Fibroblast of skin of right biceps (primary cell): ENCODE data around the gene CNTNAP5.
A peak's percentile ranks its signal among the peaks of the same experiment; 100 is the strongest.

Experiments used
- DNase-seq: peaks from one replicate; pipeline ENCODE4 v3.0.0-alpha.2; 2013

Gene CNTNAP5

GRCh38 chr2:124272261-124272841 is 247.3 kb downstream of the CNTNAP5 start:
- no peak for DNase-seq

- DNase-seq: no peak
These were observed 256.5 kb downstream of the CNTNAP5 start for GRCh38 chr2:124281541-124281940.

- DNase-seq: peak; percentile 72
These were observed 258.0 kb downstream of the CNTNAP5 start for GRCh38 chr2:124283096-124283495.

GRCh38 chr2:124286089-124286783 is 261.1 kb downstream of the CNTNAP5 start:
- DNase-seq: peak; percentile 44

GRCh38 chr2:124289060-124289459 is 264.0 kb downstream of the CNTNAP5 start:
- no peak for DNase-seq

GRCh38 chr2:124289615-124290014 is 264.5 kb downstream of the CNTNAP5 start:
- DNase-seq: no peak

- no peak for DNase-seq
These were observed 271.4 kb downstream of the CNTNAP5 start for GRCh38 chr2:124296470-124296869.

GRCh38 chr2:124301915-124302314 is 276.8 kb downstream of the CNTNAP5 start:
- DNase-seq: no peak

GRCh38 chr2:124308319-124309062 is 283.4 kb downstream of the CNTNAP5 start:
- no peak for DNase-seq

GRCh38 chr2:124309563-124310138 is 284.6 kb downstream of the CNTNAP5 start:
- DNase-seq: no peak

GRCh38 chr2:124310671-124311070 is 285.6 kb downstream of the CNTNAP5 start:
- no peak for DNase-seq

- DNase-seq: no peak
These were observed 289.0 kb downstream of the CNTNAP5 start for GRCh38 chr2:124314084-124314483.

GRCh38 chr2:124315221-124315880 is 290.3 kb downstream of the CNTNAP5 start:
- DNase-seq: no peak

GRCh38 chr2:124316133-124316532 is 291.0 kb downstream of the CNTNAP5 start:
- no peak for DNase-seq

GRCh38 chr2:124316881-124317605 is 292.0 kb downstream of the CNTNAP5 start:
- DNase-seq: no peak

- no peak for DNase-seq
These were observed 292.5 kb downstream of the CNTNAP5 start for GRCh38 chr2:124317628-124318027.

GRCh38 chr2:124318913-124319312 is 293.8 kb downstream of the CNTNAP5 start:
- no peak for DNase-seq

GRCh38 chr2:124319577-124319976 is 294.5 kb downstream of the CNTNAP5 start:
- DNase-seq: no peak

GRCh38 chr2:124320051-124320688 is 295.1 kb downstream of the CNTNAP5 start:
- no peak for DNase-seq

- peak; percentile 14 for DNase-seq
These were observed 298.2 kb downstream of the CNTNAP5 start for GRCh38 chr2:124323321-124323720.

- DNase-seq: peak; percentile 21
These were observed 300.8 kb downstream of the CNTNAP5 start for GRCh38 chr2:124325667-124326440.
